ENCODE data around the gene IWS1. TPM values are rescaled to one million over a fixed set of nuclear protein-coding genes. Genes with fewer than 3 reads are reported as not detected.

IWS1 gene
- polyA plus RNA-seq, 1 experiment = 55.0 TPM

DNA sequence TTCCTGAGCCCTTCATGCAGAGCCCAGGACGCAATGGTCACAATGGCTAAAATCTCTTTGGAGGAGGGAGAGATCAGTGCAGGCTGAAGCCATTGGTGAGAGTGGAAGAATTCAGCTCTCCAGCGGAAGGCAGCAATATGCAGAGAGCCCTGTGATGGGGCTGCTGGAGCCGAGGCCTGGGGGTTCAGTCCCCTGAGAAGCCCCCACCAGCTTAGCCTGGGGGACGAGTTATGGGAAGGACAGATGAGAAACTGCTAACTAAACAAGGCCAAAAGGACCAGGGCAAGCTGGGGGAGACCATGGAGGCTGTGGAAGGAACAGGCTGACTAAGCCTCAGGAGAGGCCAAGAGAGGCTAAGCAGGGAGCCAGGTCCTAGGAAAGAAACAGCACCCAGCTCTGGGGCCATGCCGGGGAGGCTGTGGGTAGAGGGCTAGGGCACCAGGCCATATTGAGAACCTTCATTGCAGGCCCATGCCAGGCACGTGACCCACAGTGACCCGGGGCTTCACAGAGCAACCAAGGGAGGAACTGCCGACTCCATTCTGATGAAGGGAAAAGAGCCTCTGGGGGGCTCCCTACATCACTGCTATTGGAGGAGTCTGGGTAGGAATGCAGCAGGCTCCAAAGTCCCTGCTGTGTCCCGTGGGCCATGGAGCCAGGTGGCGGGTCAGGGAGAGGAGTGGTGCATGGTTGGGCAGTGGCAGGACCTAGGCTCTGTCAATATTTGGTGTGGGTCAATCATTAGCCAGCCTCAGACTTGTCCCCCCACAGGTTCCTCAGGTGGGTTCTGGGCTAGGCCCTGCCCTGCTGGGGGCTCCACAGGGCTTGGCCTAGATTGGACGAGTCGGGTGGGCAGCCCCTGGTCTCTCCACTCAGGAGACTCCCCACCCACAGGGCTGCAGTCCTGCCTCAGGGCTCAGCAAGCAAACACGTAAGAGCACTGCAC lies 88.2 kb downstream of the IWS1 start:
- ChIA-PET CTCF (no interaction called here), POLR2A (no interaction called here)
- TF ChIP-seq CTCF (IDR thresholded peaks at IDR 0.05; ENCODE audit: low read depth, low read length) = no peak
- Histone ChIP-seq H3K9me3 (ENCODE audit: control insufficient read depth, insufficient read depth, low read length) (peaks cover 8% of the 10 kb centered on the region), H3K4me3 (ENCODE audit: low read depth, low read length) (no peak overlapping the region), H3K27me3 (ENCODE audit: control insufficient read depth, insufficient read depth, low read length) (peaks cover 3% of the 10 kb centered on the region), H3K27ac (ENCODE audit: low read depth, low read length) (no peak overlapping the region)
- no peak for DNase-seq (ENCODE audit: low read depth, low spot score)

GRCh38 chr2:127437056-127437455 lies 89.2 kb downstream of the IWS1 start:
- Histone ChIP-seq H3K27ac (ENCODE audit: low read depth, low read length) (no peak overlapping the region), H3K9me3 (ENCODE audit: control insufficient read depth, insufficient read depth, low read length) (peaks cover 8% of the 10 kb centered on the region), H3K27me3 (ENCODE audit: control insufficient read depth, insufficient read depth, low read length) (peaks cover 3% of the 10 kb centered on the region), H3K4me3 (ENCODE audit: low read depth, low read length) (no peak overlapping the region)
- no peak for TF ChIP-seq CTCF (IDR thresholded peaks at IDR 0.05; ENCODE audit: low read depth, low read length)
- no peak for DNase-seq (ENCODE audit: low read depth, low spot score)
- ChIA-PET CTCF (no interaction called here), POLR2A (no interaction called here)

- no peak overlapping the region for H3K27ac ChIP-seq (ENCODE audit: low read depth, low read length)
- no peak for TF ChIP-seq CTCF (IDR thresholded peaks at IDR 0.05; ENCODE audit: low read depth, low read length)
- no peak for DNase-seq (ENCODE audit: low read depth, low spot score)
- peaks cover 3% of the 10 kb centered on the region for H3K27me3 ChIP-seq (ENCODE audit: control insufficient read depth, insufficient read depth, low read length)
- peaks cover 4% of the 10 kb centered on the region for H3K9me3 ChIP-seq (ENCODE audit: control insufficient read depth, insufficient read depth, low read length)
- no peak overlapping the region for H3K4me3 ChIP-seq (ENCODE audit: low read depth, low read length)
- CTCF ChIA-PET = interaction anchor here (1.6 kb wide), 1 partner anchor 110 kb away, joined by 3 read pairs; no protein-coding TSS in a partner anchor
- POLR2A ChIA-PET = no interaction called here
Observed at GRCh38 chr2:127434515-127434914, 91.8 kb downstream of the IWS1 start.

DNA sequence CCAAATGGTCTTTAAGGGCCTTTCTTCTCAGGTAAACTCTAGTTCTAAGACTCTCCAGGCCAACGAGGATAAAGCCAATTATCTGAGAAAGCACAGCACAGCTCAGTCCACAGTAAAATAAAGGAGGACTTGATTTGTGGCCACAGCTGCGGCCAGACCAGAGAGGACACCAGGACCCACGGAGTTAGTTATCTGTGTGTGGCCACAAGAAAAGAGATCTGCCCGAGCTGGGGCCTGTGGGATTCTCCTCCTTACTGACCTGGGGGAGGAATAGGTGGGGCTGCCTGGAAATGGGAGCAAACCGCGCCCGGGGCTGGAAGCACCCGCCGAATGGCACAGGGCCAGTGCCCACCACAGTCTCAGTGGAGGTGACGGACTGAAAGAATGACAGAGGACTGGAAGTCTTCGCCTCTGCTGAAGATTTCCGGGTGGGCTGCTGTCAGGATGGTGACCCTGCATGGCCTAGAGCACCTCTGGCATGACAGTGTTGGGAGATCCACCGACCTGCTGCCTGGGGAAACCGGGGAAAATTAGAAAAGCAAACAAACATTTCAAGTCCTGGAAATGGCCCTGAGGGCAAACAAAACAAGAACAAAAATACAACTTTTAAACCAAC lies 94.8 kb downstream of the IWS1 start:
- ChIA-PET POLR2A (no interaction called here), CTCF (no interaction called here)
- TF ChIP-seq CTCF (IDR thresholded peaks at IDR 0.05; ENCODE audit: low read depth, low read length) = no peak
- Histone ChIP-seq H3K27me3 (ENCODE audit: control insufficient read depth, insufficient read depth, low read length) (peaks cover 3% of the 10 kb centered on the region), H3K4me3 (ENCODE audit: low read depth, low read length) (no peak overlapping the region), H3K27ac (ENCODE audit: low read depth, low read length) (no peak overlapping the region), H3K9me3 (ENCODE audit: control insufficient read depth, insufficient read depth, low read length) (no peaks in the 10 kb centered on the region; the same call in 1 of the 2 replicates)
- no peak for DNase-seq (ENCODE audit: low read depth, low spot score)

Small RNA genes lying within 50 kb of the gene (small RNA-seq; reads per million reads assigned to genes)
- gene RNU4-48P (ENCODE audit: insufficient read length, low read depth) = not detected

Other genes with a start within 250 kb of the IWS1 start
- 51.7 and 53.5 TPM in 2 replicates for gene ERCC3, start 232.3 kb downstream of the IWS1 start, polyA plus RNA-seq (2011; rRNA removed)
- gene MAP3K2, start 138.5 kb downstream of the IWS1 start, polyA plus RNA-seq (2011; rRNA removed) = 14.9 and 15.5 TPM in 2 replicates
- gene PROC, start 108.1 kb downstream of the IWS1 start, polyA plus RNA-seq (2011; rRNA removed) = not detected in 2 replicates
- 0.02 TPM in 1 of 2 replicates, not detected in the other for gene MYO7B, start 9.2 kb upstream of the IWS1 start, polyA plus RNA-seq (2011; rRNA removed)
- gene GPR17, start 119.7 kb upstream of the IWS1 start, polyA plus RNA-seq (2011; rRNA removed) = not detected in 2 replicates
- gene LIMS2, start 149.0 kb upstream of the IWS1 start, polyA plus RNA-seq (2011; rRNA removed) = 6.3 and 8.7 TPM in 2 replicates
- 4.3 and 5.3 TPM in 2 replicates for gene SFT2D3, start 175.0 kb upstream of the IWS1 start, polyA plus RNA-seq (2011; rRNA removed)